Nephron (organoid): Measurements from ENCODE around the gene BAZ2B.

Experiments
- H3K27ac Mint-ChIP-seq, 3 experiments: 2 replicates each; pipeline ENCODE4 v1.8.0; 2020; ENCODE audit warnings: mixed read lengths in 3 of 3, mild to moderate bottlenecking in 2 of 3, moderate library complexity in 1 of 3
- H3K27me3 Mint-ChIP-seq: 2 replicates; pipeline ENCODE4 v1.8.0; 2021; ENCODE audit warnings: low read depth, mild to moderate bottlenecking, moderate library complexity, mixed read lengths
- H3K36me3 Mint-ChIP-seq: 2 replicates; pipeline ENCODE4 v1.8.0; 2020; ENCODE audit warnings: low read depth, mixed read lengths
- H3K4me1 Mint-ChIP-seq: 2 replicates; pipeline ENCODE4 v1.8.0; 2020; ENCODE audit warnings: mixed read lengths
- H3K4me3 Mint-ChIP-seq, 3 experiments: 2 replicates each; pipeline ENCODE4 v1.8.0; 2020; ENCODE audit warnings: mild to moderate bottlenecking in 3 of 3, mixed read lengths in 3 of 3, moderate library complexity in 2 of 3
- H3K9me3 Mint-ChIP-seq: 2 replicates; pipeline ENCODE4 v1.8.0; 2020; ENCODE audit warnings: mixed read lengths
- TF ChIP-seq, protein P1 (sequence below), 3 experiments: fragments of 200-600 bp; sonication (generic); IDR thresholded peaks; one replicate each; pipeline ENCODE4 v1.5.0; 2021; ENCODE audit warnings: antibody characterized with exemption in 3 of 3; ENCODE audit not compliant: unreplicated experiment in 3 of 3

The BAZ2B gene

DNA sequence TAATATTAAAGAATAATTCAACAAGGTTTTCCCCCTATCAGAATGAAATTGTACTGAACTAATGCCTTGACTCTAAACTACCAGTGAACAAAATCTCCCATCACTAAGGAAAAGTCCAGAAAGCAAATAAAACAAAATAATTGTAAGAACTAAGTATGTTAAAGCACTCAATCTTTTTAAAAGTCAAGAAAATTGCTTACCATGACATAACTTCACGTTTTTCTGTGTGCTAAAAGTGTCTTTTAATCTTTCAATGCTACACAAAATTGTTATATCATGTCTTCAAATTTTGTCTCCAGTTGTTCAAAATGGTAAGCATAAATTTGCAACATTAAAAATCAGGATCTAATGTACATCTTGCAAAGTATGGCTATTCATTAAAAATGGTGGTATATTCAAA, 156.1 kb downstream of the BAZ2B start:
- Mint-ChIP-seq H3K27ac (no peak overlapping the region), H3K4me1 (no peaks in the 10 kb centered on the region), H3K9me3 (no peaks in the 10 kb centered on the region), H3K4me3 (no peak overlapping the region), H3K27me3 (no peaks in the 10 kb centered on the region), H3K36me3 (peaks cover 22% of the 10 kb centered on the region)
- TF ChIP-seq, protein P1, sequence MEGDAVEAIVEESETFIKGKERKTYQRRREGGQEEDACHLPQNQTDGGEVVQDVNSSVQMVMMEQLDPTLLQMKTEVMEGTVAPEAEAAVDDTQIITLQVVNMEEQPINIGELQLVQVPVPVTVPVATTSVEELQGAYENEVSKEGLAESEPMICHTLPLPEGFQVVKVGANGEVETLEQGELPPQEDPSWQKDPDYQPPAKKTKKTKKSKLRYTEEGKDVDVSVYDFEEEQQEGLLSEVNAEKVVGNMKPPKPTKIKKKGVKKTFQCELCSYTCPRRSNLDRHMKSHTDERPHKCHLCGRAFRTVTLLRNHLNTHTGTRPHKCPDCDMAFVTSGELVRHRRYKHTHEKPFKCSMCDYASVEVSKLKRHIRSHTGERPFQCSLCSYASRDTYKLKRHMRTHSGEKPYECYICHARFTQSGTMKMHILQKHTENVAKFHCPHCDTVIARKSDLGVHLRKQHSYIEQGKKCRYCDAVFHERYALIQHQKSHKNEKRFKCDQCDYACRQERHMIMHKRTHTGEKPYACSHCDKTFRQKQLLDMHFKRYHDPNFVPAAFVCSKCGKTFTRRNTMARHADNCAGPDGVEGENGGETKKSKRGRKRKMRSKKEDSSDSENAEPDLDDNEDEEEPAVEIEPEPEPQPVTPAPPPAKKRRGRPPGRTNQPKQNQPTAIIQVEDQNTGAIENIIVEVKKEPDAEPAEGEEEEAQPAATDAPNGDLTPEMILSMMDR (IDR thresholded peaks at IDR 0.05; ENCODE audit: unreplicated experiment in 3 of 3) = no peak

DNA sequence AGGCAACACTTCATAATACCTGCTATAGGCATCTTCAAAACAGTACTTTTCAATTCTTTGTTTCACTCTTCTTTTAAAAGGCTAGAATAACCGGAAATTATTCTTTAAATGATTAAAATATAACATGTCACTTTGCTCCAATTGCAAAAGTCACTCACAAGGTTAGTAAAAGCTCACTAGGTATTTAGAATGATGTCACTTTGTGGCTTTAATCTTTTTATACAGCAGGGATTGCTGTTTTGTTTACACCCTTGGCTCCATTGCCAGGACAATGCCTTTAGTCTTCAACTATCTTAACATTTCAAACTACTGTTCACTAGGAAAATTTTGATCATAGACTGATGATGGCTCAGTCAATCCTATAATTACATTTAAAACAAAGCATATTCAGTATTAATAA, 157.1 kb downstream of the BAZ2B start:
- H3K9me3 Mint-ChIP-seq = no peaks in the 10 kb centered on the region
- no peak overlapping the region for H3K4me3 Mint-ChIP-seq
- no peaks in the 10 kb centered on the region for H3K27me3 Mint-ChIP-seq
- TF ChIP-seq, protein P1 (IDR thresholded peaks at IDR 0.05; ENCODE audit: unreplicated experiment in 3 of 3) = no peak
- peaks cover 16% of the 10 kb centered on the region for H3K36me3 Mint-ChIP-seq
- no peak overlapping the region for H3K27ac Mint-ChIP-seq
- no peaks in the 10 kb centered on the region for H3K4me1 Mint-ChIP-seq

DNA sequence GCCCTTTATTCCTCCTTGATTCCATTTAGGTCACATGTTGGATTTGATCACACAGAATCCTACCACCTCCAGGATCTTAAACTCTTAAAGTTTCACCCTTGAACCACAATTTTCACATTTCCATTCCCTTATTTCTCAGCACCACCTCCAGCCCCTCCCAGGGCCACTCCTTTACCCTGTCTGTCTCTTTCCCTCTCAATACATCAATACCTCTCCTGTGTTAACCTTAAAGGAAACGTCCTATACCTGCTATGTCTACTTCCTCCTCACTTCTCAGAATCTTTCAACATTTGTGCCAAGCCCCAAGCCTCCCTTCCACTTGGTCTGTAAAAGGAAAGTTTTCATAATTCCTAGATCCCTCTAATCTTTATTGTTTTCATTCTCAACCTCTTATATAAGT, 158.8 kb downstream of the BAZ2B start:
- peaks cover 12% of the 10 kb centered on the region for H3K36me3 Mint-ChIP-seq

DNA sequence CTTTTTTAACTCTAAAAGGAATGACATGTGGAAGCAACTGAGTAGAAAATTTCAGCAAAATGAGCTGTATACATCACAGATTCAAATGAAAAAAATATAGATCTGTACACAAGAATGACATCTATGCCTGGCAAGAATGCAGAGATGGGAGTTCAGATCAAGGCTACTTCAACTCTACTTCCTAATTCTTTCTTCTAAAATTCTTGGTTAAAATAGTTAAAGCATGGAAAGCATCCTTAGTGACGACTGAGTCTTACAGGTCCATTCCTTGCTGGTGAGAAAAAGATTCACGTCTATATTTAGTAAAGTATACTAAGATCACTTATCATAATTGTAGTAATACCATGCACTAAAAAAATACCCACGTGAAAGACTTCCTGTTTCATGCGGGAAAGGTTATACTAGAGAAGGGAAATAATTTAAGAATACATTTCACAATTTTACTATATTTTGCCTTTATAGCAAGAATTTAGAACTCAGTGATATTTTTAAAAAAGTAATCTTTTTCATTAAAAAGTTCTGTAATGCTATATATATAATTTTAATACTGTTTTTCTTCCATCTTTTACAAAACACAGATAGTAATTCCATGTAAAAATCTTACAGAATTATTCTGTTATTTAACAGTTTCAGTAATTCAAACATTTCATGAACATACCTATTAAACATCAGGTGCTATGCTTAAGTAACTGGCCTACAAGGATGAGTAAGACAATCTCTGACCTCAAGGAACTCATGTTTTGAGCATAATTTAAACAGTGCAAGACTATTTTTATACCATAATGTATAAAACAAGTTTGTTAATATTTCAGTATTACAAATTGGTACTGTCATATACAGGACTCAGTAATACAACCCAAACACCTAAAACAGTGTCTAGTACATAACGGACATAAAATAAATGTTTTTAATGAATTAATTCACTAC, 159.6 kb downstream of the BAZ2B start:
- Mint-ChIP-seq H3K4me1 (no peaks in the 10 kb centered on the region), H3K36me3 (peaks cover 6% of the 10 kb centered on the region), H3K27me3 (no peaks in the 10 kb centered on the region), H3K27ac (no peak overlapping the region), H3K4me3 (no peak overlapping the region), H3K9me3 (no peaks in the 10 kb centered on the region)
- TF ChIP-seq, protein P1 (IDR thresholded peaks at IDR 0.05; ENCODE audit: unreplicated experiment in 3 of 3) = no peak

More for the DNA sequence above, 158.8 kb downstream of the BAZ2B start:
- Mint-ChIP-seq H3K27me3 (no peaks in the 10 kb centered on the region), H3K27ac (no peak overlapping the region), H3K4me1 (no peaks in the 10 kb centered on the region), H3K4me3 (no peak overlapping the region), H3K9me3 (no peaks in the 10 kb centered on the region)
- TF ChIP-seq, protein P1 (IDR thresholded peaks at IDR 0.05; ENCODE audit: unreplicated experiment in 3 of 3) = no peak

DNA sequence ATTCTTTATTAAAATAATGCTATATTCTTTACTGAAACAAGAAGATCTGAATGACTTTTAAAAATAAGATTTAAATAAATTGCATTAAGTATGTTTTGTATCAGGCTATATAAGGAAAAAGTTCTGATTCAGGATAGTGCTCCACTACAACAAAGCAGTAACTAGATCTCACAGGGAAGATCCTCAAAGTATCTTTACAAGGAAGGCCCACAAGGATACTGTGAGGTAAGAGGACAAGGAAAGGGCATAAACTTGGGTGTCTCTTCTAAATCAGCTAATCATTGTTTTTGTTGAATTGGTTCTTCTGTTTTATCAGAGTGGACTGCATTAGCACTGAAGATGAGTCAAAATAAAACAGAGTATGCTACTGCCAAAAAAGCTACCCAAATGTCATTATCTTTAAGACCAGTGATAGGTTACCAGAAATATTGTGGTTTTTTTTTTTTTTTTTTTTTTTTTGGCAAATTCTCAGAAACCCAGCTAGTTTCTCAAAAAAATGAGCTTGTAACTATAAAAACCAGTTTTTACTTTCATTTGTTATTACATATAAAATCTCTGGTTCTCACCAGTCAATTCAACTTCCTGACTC, 160.9 kb downstream of the BAZ2B start:
- H3K4me1 Mint-ChIP-seq = no peaks in the 10 kb centered on the region
- no peak overlapping the region for H3K27ac Mint-ChIP-seq
- no peak overlapping the region for H3K4me3 Mint-ChIP-seq
- TF ChIP-seq, protein P1 (IDR thresholded peaks at IDR 0.05; ENCODE audit: unreplicated experiment in 3 of 3) = no peak
- no peaks in the 10 kb centered on the region for H3K9me3 Mint-ChIP-seq
- peaks cover 6% of the 10 kb centered on the region for H3K36me3 Mint-ChIP-seq
- no peaks in the 10 kb centered on the region for H3K27me3 Mint-ChIP-seq
